Cortex of kidney (tissue), 1 donor: ENCODE measurements around the gene LMNTD2.

Source experiments
- DNase-seq: peaks from one replicate; lab custom pipeline; 2025; lab: John Stamatoyannopoulos, UW

Gene LMNTD2

GRCh38 chr11:551596-551995 lies 8.9 kb downstream of the LMNTD2 start:
- no peak for DNase-seq

- DNase-seq, result no peak
Observed at GRCh38 chr11:551131-551530, 9.4 kb downstream of the LMNTD2 start.

GRCh38 chr11:550746-551085 lies 9.8 kb downstream of the LMNTD2 start:
- no peak for DNase-seq

- DNase-seq, result no peak
Observed at GRCh38 chr11:550021-550745, 10.4 kb downstream of the LMNTD2 start.

GRCh38 chr11:548700-549603 lies 11.6 kb downstream of the LMNTD2 start:
- no peak for DNase-seq

- no peak for DNase-seq
Observed at GRCh38 chr11:545171-545570, 15.4 kb downstream of the LMNTD2 start.

- DNase-seq, result no peak
Observed at GRCh38 chr11:544817-545166, 15.7 kb downstream of the LMNTD2 start.

- no peak for DNase-seq
Observed at GRCh38 chr11:541433-541885, 19.1 kb downstream of the LMNTD2 start.

GRCh38 chr11:540583-541432 lies 19.7 kb downstream of the LMNTD2 start:
- DNase-seq, result no peak

GRCh38 chr11:539971-540481 lies 20.5 kb downstream of the LMNTD2 start:
- DNase-seq, result no peak

GRCh38 chr11:538431-539051 lies 22.0 kb downstream of the LMNTD2 start:
- no peak for DNase-seq

GRCh38 chr11:537622-538430 lies 22.7 kb downstream of the LMNTD2 start:
- no peak for DNase-seq

- no peak for DNase-seq
Observed at GRCh38 chr11:536841-537621, 23.5 kb downstream of the LMNTD2 start, which contains the start of gene LRRC56. Gene LRRC56, plus strand, starts transcription at chr11:537527. Its CDS starts 3,158 bp downstream, at chr11:540685.

- no peak for DNase-seq
Observed at GRCh38 chr11:535519-536454, 24.8 kb downstream of the LMNTD2 start, which contains the start of gene HRAS. Gene HRAS, minus strand, starts transcription at chr11:535576.

- DNase-seq, result no peak
Observed at GRCh38 chr11:535210-535518, 25.4 kb downstream of the LMNTD2 start.

- no peak for DNase-seq
Observed at GRCh38 chr11:534396-535209, 25.9 kb downstream of the LMNTD2 start.

- DNase-seq, result no peak
Observed at GRCh38 chr11:533586-534395, 26.7 kb downstream of the LMNTD2 start.
